Hepatocyte (in vitro differentiated cells): Measurements from ENCODE around the gene MAP1LC3A.

ENCODE experiments used
- CTCF ChIP-seq: fragments of 200-600 bp; sonication (generic); IDR thresholded peaks from 2 replicates; pipeline ENCODE4 v1.5.1; 2016; ENCODE audit warnings: antibody characterized with exemption, mild to moderate bottlenecking; ENCODE audit not compliant: poor library complexity
- EZH2 ChIP-seq: fragments of 200-600 bp; sonication (generic); IDR thresholded peaks from 2 replicates; pipeline ENCODE4 v1.6.1; 2016; ENCODE audit warnings: antibody characterized with exemption, mild to moderate bottlenecking, borderline replicate concordance

DNA sequence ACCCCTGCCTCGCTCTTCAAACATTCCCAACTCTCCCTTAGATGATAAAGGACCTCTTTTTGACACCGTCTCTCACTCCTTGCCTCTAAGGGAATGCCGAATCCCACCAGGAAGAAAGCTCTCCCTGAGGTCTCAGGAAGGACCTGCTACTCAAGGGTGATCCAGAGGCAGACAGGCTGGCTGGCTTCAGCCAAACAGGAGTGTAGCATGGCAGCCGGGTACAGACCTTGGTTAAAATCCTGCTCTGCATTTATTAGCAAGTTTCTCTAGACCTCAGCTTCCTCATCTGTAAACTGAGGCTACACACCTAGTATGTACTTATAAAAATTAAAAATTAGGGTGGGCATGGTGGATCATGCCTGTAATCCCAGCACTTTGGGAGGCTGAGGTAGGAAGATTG, 17.2 kb downstream of the MAP1LC3A start:
- TF ChIP-seq CTCF (no peak), EZH2 (no peak)
